T-helper 1 cell treated with Interleukin-12 subunit alpha and Interleukin-12 subunit beta and Interleukin-4 antibody, amounts not matched to agents 30 ng/mL and 1 ng/mL, for 36 hours (primary cell): Measurements from ENCODE around the gene FASLG. TPM values are rescaled to one million over a fixed set of nuclear protein-coding genes. Genes with fewer than 3 reads are reported as not detected.
"Not testable (repeated sequence)": the region's sequence is repeated elsewhere in the genome, so short reads cannot be mapped to it uniquely, and the experiment has no call there.

Experiments
- intact Hi-C: fragments of 100-400 bp; cut with micrococcal nuclease; formaldehyde crosslinking; loops from one replicate; pipeline ENCODE4 v1.15.1; 2024
- total RNA-seq: library from RNA; stranded (reverse); gene quantifications from 2 replicates; pipeline ENCODE4 v1.2.3, GENCODE V29; 2022

The FASLG gene
- total RNA-seq, 1 donor from 2014 or later = 12.4 TPM

GRCh38 chr1:172679000-172679772, 20.3 kb downstream of the FASLG start:
- intact Hi-C loops = loop anchor here (10.0 kb wide), 1 partner anchor 1476 kb away; the partner anchor contains the start of gene RABGAP1L

GRCh38 chr1:172680244-172680643, 21.3 kb downstream of the FASLG start:
- intact Hi-C loops = no loop called here

- intact Hi-C loops = no loop called here
Observed at GRCh38 chr1:172680733-172681275, 21.9 kb downstream of the FASLG start.

- intact Hi-C loops = no loop called here
Observed at GRCh38 chr1:172682812-172683211, 23.9 kb downstream of the FASLG start.

GRCh38 chr1:172686143-172686542, 27.2 kb downstream of the FASLG start:
- intact Hi-C loops = no loop called here

GRCh38 chr1:172688428-172689085, 29.7 kb downstream of the FASLG start:
- intact Hi-C loops = not testable (repeated sequence)

DNA sequence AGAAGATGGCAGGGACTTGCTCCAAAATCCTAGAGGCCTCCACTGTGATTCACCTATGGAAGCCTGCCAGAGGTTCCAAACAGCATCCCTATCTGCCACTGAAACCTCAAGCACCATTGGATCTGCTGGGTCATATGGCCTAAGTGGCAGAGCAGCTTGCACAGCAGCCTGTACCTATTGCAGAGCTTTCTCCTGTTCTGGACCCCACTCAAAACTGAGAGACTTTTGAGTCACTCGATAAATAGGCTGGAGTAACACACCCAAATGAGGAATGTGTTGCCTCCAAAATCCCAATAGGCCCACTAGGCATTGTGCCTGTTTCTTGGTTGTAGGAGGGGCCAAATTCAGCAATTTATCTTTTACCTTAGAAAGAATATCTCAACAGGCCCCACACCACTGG, 32.0 kb downstream of the FASLG start:
- intact Hi-C loops = not testable (repeated sequence)

DNA sequence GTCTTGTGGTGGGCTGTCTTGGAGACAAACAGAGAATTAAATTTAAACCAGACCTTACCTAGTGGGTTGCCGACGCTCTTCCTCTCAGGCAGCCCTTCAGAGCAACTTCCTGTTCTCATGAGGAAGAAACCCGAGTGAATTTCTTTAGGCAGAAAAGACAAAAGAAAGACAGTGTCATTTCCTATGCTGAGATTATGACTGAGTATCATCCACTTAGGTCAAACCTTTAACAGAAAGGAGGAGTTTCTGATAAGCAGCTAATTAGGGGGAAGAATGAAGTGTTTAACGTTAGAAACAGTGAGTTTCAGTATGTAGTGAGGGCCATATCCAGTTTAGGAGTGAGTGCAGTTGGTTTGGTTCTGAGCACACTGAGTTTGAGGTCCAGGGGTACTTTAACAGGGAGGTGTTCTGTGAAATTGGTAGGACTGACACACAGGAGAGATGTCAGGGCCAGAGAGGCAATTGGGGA, 38.7 kb downstream of the FASLG start:
- intact Hi-C loops = no loop called here

DNA sequence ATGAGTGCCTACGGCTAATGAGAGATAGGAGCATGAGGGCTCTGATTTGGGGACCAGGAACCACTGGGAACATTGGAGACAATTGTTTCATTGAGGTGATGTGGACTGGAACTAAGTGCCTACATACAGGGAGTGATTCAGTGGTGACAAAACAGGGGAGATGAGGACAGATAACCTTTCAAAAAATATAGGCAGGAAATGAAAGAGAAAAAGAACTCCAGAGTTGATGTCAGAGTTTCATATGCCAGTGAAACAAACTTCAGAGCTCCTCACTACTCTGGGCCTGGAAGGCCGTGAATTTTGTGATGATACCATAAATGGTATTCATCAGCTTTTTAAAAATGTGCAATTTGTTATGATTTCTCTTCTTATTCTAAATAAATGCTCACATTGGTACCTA, 39.3 kb downstream of the FASLG start:
- intact Hi-C loops = no loop called here

DNA sequence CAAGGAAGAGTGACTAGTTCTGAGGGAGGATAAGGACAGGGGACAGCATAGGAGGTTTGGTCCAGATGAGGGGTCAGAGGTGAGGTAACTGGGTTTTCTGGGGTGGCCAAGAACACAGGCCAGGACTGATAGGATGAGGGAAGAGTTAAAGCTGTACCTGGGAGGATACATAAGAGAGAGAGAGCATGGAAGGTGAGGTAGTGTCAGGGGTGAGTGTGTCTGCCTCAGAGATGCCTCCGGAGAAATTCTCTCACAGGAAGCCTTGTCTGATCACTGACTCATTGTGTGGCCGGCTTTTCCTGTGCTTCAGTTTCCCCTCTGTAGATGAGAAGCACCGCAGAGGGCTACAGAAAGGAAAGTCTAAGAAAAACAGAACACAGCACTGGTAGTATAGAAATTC, 40.2 kb downstream of the FASLG start:
- intact Hi-C loops = loop anchor here (1.0 kb wide), 6 partner anchors 9 to 167 kb away; no protein-coding TSS in a partner anchor

GRCh38 chr1:172699695-172700227, 40.9 kb downstream of the FASLG start:
- intact Hi-C loops = loop anchor here (1.0 to 10.0 kb wide), 8 partner anchors 9 to 857 kb away; partner anchors contain the start of gene DNM3

DNA sequence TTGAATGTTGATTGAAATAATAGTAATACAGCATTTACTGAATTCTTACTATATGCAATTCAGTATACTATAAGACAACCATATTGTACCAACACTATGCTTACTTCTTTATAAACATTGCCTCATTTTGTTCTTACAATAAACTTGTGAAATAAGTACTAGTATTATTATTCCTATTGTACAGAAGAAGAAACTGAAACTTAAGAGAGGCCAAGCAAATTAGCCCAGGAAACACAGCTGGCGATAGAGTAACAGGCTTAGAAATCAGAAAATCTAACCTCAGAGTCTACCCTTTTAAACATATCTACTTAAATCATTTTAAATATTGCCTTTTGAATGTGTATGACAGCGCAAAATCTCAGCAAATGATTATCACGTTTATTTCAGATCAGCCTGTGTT, 41.7 kb downstream of the FASLG start:
- intact Hi-C loops = loop anchor here (5.0 to 10.0 kb wide), 2 partner anchors 516 to 858 kb away; partner anchors contain the start of gene DNM3

GRCh38 chr1:172704001-172704400, 45.1 kb downstream of the FASLG start:
- intact Hi-C loops = loop anchor here (5.0 to 10.0 kb wide), 2 partner anchors 519 to 862 kb away; partner anchors contain the start of gene DNM3

- intact Hi-C loops = loop anchor here (5.0 to 10.0 kb wide), 3 partner anchors 347 to 862 kb away; partner anchors contain the start of gene DNM3
Observed at GRCh38 chr1:172704420-172705210, 45.7 kb downstream of the FASLG start.

DNA sequence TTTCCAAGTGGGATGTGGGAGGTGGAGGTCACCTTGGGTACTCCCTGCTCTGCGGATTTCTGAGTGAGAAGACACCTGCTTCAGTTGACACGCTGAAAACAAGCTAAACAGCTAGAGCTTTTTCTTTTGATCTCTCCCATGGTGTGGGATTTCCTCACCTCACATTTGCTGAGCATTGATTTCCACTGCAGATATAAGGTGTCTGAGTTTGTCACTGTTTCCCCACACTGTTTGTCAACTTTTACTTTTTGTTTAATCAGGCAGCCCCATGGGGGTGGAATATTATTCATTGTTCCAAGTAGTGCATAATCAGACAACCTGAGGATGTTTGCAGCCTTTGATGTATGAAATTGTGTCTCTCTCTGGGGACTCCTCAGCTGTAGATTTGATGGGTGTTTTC, 49.5 kb downstream of the FASLG start:
- intact Hi-C loops = loop anchor here (1.0 to 10.0 kb wide), 7 partner anchors 9 to 524 kb away; no protein-coding TSS in a partner anchor

DNA sequence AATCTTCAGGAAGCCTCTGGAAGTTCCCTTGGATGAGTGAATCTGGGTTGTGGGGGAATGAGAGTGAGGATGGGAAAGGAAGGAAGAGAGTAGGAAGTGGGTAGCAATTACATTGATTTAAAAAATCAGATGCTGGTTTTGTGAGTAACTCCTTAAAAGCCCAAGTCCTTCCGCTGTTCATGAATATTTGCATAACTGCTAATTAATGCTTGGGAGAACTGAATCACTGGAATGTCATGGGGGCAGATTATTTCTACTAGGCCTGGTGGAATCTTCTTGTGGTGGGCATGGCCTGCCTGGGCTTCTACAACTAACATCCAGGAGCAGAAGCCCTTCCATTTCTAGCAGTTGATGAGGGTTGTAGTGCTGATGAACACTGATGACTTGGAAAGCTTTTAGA, 52.7 kb downstream of the FASLG start:
- intact Hi-C loops = no loop called here

DNA sequence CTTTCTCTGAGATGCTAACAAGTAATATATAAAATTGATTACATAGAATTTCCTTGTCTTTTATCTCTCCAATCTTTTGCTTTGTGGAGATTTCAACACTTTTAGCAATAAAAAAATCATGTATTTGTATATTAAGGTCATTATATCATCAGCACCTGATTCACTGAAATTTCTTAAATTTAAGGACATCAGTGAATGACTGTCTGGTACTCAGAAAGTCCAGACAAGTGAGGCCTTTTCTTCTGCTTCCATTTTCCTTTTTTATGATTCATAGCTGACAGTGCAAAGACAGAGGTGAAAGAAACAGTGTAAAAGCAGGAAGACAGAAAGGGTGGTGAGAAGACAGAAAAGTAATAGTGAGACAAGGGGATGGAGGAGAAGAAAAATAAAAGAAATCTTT, 54.6 kb downstream of the FASLG start:
- intact Hi-C loops = no loop called here
